Superior temporal gyrus (tissue), 1 donor: Measurements from ENCODE around the gene KRTAP5-3.
"Not testable (repeated sequence)": the region's sequence is repeated elsewhere in the genome, so short reads cannot be mapped to it uniquely, and the experiment has no call there.

Source experiments
- DNase-seq: peaks from one replicate; pipeline ENCODE4 v3.0.0-alpha.2; 2016; ENCODE audit errors: extremely low spot score

Gene KRTAP5-3

GRCh38 chr11:1582909-1583308 lies 25.4 kb downstream of the KRTAP5-3 start:
- DNase-seq: not testable (repeated sequence)

GRCh38 chr11:1581976-1582375 lies 26.3 kb downstream of the KRTAP5-3 start:
- DNase-seq: no peak

- DNase-seq: no peak
Measured at GRCh38 chr11:1576825-1577224, 31.4 kb downstream of the KRTAP5-3 start.

- DNase-seq: not testable (repeated sequence)
Measured at GRCh38 chr11:1575756-1576155, 32.5 kb downstream of the KRTAP5-3 start.

- peak; percentile 79 for DNase-seq
Measured at GRCh38 chr11:1574933-1575242, 33.4 kb downstream of the KRTAP5-3 start.

- peak; percentile 20 for DNase-seq
Measured at GRCh38 chr11:1574238-1574932, 33.9 kb downstream of the KRTAP5-3 start.

GRCh38 chr11:1573903-1574237 lies 34.4 kb downstream of the KRTAP5-3 start:
- DNase-seq: peak; percentile 20

- peak; percentile 29 for DNase-seq
Measured at GRCh38 chr11:1573077-1573902, 35.0 kb downstream of the KRTAP5-3 start.

GRCh38 chr11:1572197-1573076 lies 35.8 kb downstream of the KRTAP5-3 start, which contains the start of gene DUSP8:
DUSP8 (minus strand) TSS chr11:1572271; CDS start chr11:1565826, 6,445 bp downstream.
- peak; percentile 88 for DNase-seq

- no peak for DNase-seq
Measured at GRCh38 chr11:1571760-1572196, 36.5 kb downstream of the KRTAP5-3 start.

GRCh38 chr11:1570896-1571759 lies 37.1 kb downstream of the KRTAP5-3 start:
- peak; percentile 23 for DNase-seq

GRCh38 chr11:1570531-1570895 lies 37.8 kb downstream of the KRTAP5-3 start:
- DNase-seq: no peak

- DNase-seq: no peak
Measured at GRCh38 chr11:1570001-1570453, 38.2 kb downstream of the KRTAP5-3 start.

GRCh38 chr11:1569251-1569780 lies 38.9 kb downstream of the KRTAP5-3 start:
- DNase-seq: no peak

GRCh38 chr11:1568441-1568911 lies 39.8 kb downstream of the KRTAP5-3 start:
- peak; percentile 28 for DNase-seq

GRCh38 chr11:1567721-1568100 lies 40.6 kb downstream of the KRTAP5-3 start:
- no peak for DNase-seq

- no peak for DNase-seq
Measured at GRCh38 chr11:1567052-1567720, 41.1 kb downstream of the KRTAP5-3 start.

GRCh38 chr11:1566381-1567051 lies 41.7 kb downstream of the KRTAP5-3 start:
- DNase-seq: no peak

- no peak for DNase-seq
Measured at GRCh38 chr11:1565904-1566247, 42.4 kb downstream of the KRTAP5-3 start.
